ENCODE results near the gene IL16.

IL16 gene

DNA sequence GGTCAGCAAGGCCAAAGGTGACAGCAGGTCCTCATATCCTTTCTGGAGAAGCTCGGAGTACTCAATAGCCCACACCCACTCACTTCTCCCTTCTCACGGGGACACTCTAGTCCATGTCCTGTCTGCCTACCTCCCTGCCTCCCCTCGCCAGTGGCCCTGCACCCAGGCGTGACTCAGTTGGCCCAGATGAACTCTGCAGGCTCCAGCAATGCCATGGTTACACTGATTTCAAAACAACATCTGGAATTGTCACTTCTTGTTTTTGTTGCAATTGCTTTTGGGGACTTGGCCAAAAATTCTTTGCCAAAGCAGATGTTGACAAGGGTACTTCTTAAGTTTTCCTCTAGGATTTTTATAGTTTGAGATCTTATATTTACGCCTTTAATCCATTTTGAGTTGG, 13.0 kb downstream of the IL16 start:
- no peak for DNase-seq

DNA sequence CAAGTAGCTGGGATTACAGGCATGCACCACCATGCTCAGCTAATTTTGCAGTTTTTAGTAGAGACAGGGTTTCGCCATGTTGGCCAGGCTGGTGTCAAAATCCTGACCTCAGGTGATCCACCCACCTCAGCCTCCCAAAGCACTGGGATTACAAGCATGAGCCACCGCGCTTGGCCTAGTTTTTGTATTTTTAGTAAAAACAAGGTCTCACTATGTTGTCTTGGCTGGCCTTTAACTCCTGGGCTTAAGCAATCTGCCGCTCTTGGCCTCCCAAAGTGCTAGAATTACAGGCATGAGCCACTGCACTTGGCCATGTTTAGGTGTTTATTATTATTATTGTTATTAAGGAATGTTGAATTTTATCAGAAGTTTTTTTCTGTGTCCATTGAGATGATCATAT, 14.7 kb downstream of the IL16 start:
- DNase-seq, result no peak

DNA sequence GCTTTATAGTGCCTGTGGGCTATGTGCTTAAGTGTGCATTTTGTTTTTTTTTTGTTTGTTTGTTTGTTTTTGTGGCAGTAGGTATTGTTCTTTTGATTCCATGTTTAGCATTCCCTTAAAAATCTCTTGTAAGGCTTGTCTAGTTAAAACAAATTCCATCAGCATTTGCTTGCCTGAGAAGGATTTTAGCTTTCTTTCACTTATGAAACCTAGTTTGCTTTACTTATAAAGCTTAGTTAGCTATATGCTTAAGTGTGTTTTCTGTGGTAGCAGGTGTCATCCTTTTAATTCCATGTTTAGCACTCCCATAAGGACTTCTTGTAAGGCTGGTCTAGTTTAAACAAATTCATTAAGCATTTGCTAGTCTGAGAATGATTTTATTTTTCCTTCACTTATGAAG, 17.3 kb downstream of the IL16 start:
- no peak for DNase-seq

DNA sequence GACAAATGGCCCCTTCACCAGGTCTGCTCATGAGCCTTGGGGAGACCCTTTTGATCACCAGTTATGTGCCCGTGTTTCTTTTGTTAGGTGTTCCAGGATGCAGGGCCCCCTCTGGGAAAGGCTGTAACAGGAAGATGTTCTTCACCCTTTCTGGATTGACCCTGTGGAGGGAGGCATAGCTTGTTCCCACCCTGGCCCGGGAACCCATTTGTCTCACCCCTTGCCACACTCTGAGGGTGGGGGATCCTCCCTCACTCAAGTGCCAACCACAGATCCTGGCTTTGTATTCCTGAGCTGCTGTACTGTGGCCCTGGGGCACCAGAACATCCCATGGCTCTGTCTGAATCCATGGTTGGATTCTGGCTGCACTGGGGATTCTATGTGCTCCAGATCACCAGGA, 18.9 kb downstream of the IL16 start:
- DNase-seq, result no peak

DNA sequence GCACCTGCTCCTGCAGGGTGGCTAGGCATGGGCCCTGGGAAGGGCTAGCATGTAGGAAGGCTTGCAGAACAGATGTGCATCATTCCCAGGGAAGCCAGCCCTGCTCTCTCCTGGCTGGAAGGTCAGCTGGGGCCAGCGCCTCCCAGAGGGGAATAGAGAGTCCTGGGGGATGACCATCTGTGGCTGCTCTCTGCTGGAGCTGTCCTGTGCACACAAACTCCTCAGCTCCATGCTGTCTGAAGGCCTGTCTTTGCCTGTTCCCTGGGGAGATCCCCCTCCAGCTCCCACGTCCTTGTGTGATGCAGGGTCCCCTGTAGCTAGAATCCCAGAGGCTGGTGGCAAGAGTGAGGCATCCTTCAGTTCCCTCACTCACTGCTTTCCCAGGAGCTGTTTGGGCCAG, 19.3 kb downstream of the IL16 start:
- DNase-seq, result no peak

DNA sequence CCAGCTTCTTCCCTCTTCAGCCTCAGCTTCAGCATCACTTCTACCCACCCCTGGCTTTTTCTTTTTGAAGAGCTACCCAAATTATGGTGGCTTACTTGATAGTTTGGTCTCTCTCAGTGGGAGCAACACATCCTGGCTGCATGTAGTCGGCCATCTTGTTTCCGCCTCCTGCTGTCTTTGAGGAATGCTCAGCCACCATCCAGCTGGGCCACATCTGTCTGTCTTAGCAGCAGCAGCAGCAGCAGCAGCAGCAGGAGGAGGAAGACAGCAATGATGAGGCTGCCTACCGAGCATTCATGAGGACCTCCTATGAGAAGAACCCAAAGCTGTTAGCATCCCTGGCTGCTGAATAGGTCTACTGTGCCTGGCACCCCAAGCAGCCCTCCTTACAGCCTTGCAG, 19.7 kb downstream of the IL16 start:
- no peak for DNase-seq

DNA sequence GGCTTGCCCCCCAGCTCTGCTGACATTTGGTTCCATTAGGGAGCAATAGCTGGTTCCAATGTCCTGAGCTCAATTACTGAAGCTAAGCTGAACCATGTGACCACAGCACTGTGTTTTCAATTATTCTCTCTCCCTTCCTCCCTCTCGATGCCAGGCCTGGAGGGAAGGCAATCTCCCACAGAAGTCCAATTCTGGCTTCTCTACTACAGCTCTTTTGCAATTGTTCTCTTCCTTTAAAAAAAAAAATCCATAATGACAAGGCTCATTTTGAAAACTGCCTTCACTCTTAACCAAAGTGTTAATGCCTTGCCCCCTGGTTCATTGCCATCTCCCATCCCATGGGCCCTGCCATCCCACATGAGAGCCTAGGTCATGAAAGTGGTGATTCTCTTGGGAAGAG, 24.8 kb downstream of the IL16 start:
- DNase-seq, result no peak

DNA sequence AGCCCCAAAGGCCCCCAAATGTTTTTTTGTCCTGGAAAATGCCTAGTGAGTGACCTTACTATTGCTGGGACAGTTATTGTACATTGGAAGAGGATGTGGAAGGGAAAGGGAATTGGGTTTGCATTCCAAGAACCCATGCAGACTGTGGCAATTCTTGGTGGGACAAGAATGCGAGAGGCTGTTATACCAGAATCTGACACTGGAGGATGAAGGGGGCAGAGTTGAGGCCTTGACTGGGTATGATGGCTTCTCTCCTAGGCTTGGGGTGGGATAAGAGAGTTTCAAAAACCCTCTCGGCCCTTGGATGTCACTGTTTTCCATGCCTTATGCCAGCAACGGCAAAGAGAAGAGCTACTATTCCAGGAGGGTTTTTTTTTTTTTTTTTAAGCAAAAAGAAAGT, 25.3 kb downstream of the IL16 start:
- DNase-seq, result no peak

DNA sequence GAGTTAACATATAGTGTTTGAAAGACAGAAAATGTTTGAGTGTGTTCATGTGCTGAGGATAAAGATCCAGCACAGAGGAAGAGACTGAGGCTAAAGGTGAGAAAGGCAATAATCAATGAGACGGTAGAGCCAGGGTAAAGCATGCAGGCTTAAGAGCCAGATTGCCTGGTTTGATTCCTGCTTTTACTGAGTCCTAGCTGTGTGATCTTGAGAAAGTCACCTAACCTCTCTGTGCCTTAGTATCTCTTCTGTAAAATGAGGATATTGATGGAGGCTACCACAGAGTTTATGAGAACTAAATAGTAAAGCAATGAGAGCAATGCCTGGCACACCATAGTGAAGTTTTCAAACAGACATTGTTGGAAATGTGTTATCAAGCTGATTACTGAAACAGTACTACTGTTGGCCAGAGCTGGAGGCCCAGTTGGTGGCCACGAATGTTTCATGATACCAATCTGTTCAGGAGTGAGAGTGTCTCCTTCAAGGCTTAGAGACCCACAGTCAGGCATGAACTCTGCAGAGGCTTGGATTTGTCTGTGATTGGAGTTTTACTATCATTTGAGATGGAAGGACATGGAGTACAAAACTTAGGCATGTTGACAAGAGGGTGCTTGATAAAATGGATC, 26.8 kb downstream of the IL16 start:
- DNase-seq, result no peak

DNA sequence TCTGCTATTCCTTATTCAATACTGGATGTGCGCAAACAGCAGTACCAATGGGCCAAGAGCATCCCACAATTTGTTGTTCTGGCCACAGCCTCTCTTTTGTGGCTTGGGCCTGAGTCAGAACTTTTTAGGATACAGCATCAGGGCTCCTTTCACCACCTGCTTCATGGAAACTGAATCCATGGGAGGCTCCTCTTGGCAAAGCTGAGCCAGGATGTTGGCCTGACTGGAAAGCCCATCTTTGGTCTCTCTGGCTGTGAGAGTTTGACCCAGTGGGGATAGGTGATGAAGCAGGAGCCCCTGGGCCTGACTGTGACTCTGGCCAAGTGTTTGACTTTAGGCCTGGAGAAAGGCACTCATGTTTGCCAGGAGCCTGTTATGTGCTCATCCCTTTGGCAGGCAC, 27.6 kb downstream of the IL16 start:
- no peak for DNase-seq

DNA sequence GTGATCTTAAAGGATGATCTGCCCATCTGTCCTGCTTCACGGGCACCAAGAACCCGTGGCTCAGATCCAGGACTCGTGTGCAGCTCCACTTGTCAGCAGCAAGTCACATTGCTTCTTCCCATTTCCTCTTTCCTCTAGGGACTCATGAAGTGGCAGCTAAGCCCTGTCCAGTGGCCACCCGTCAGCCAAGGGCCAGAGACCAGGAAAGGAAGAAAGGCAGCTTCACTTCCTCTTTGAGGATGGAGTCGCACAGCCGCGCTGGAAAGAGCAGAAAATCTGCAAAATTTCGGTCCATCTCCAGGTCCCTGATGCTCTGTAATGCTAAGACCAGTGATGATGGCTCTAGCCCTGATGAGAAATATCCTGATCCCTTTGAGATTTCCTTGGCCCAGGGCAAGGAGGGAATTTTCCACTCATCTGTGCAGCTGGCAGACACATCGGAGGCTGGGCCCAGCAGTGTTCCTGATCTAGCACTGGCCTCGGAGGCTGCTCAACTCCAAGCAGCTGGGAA, 28.5 kb downstream of the IL16 start:
- DNase-seq, result no peak

DNA sequence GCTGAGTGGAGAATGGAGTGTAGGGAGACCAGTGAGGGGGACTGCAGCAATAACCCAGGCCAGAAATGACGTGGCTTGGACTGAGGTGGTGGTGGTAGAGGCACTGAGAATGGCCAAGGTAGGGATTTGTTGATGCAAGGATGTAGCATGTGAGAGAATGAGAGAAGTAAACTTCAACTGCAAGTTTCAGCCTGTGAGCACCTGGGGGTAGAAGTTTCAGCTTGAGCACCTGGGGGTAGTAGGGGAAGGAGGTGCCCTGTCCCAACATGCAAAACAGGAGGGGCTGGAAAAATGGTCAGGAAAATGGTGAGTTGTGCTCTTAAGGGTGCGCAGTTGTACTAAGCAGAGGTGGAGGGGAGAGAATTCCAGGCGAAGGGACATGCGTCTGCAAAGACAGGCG, 31.0 kb downstream of the IL16 start:
- no peak for DNase-seq

DNA sequence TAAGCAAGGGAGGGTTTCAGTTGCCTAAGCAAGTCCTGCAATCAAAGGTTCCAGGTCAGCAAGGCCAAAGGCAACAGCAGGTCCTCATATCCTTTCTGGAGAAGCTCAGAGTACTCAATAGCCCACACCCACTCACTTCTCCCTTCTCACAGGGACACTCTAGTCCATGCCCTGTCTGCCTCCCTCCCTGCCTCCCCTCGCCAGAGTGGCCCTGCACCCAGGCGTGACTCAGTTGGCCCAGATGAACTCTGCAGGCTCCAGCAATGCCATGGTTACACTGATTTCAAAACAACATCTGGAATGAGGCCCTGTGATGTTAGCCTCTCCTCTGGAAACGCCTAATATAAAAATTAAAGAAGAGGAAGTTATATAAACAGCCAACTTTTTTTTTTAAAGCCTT, 32.9 kb downstream of the IL16 start:
- DNase-seq, result no peak

DNA sequence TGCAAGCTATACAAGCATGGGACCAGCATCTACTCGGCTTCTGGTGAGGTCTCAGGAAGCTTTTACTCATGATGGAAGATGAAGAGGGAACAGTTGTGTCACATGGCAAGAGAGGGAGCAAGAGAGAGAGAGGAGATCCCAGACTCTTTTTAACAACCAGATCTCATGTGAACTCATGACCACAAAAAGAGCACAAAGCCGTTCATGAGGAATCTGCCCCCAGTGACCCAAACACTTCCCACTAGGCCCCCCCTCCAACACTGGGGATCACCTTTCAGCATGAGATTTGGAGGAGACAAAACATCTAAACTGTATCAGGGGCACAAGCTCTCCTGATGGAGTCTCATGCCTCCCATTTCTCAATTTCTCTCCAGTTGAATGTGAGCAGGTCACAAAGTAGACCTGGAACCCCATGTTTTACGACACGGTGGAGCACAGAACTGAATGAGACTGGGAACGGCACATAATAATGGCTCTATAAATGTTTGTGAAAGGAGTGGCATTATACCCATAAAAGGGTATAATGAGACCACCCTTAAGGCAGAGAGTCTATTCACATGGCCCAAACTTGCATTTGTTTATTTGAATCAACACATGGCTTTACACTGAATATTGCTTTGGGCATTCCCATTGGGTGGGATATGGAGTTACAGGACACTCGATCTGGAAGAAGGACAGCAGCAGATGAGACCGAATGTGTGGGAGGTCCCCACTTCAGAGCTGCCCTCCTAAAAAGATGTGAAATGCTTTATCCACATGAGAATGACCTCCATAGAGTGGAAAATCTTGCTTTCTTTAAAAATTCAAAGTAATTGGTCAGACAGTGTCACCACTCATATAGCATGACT, 38.8 kb downstream of the IL16 start:
- no peak for DNase-seq

DNA sequence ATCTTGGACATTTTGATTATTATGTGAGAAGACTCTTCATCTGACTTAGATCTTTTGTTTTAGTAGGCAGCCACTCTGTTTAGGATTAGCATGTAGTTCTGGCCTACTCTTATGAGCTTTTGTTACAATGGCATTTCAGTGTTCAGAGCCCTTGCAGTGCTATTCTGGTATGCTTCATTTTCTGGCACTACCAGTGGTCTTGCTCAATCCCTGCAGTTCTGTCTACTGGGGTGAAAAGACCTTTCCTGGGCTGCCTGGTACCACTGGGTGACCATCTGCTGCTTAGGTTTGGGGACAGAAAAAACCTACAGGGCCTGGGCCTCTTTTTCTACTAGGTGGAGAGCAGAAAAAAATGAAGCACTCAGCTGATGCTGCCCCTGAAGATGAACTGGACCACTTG, 42.5 kb downstream of the IL16 start:
- no peak for DNase-seq

DNA sequence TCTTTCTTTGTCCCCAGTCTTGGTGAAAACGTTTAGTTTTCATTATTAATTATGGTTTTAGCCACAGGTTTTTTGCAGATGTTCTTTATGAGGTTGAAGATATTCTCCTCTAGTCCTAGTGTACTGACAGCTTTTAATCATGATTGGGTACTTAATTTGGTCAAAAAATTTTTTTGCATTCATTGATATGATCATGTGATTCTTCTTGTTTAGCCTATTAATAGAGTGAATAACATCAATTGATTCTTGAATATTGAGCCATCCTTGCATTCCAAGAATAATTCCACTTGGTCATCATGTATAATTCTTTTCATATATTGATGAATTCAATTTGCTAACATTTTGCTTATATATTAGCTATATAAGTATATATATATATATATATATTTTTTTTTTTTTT, 46.1 kb downstream of the IL16 start:
- no peak for DNase-seq

DNA sequence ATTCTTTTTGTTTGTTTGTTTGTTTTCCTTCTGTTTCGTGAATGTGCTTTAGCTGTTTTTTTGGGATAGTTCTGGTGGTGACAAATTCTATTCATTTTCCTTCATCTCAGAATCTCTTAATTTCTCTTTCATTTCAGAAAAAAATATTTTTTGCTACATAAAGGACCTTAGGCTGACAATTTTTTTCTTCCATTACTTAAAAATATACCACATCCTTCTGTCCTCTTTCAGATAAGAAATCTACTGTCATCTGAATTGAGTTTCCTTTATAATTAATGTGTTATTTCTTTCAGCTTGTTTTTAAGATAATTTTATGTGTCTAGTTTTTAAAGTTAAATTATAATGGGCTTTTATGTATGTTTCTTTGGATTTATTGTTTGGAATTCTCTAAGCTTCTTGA, 47.6 kb downstream of the IL16 start:
- DNase-seq, result no peak

DNA sequence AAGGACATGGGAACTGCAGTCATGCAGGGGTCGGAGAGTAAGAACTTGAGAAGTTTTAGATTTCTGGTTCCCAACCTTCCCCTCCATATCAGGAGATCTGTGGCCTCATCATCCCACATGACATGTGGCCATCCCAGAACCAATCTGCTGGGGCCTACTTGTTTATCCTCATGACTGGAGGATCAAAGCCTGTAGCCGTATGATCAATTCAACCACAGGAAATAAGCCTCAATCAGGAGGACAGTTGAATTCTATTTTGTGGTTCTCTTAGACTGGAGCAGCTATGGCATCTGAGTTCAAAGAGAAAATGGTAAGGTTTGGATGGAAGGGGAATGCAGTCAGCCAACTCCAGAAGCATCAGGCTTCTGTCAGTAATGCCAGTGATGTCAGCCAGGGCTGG, 57.2 kb downstream of the IL16 start:
- DNase-seq, result no peak

DNA sequence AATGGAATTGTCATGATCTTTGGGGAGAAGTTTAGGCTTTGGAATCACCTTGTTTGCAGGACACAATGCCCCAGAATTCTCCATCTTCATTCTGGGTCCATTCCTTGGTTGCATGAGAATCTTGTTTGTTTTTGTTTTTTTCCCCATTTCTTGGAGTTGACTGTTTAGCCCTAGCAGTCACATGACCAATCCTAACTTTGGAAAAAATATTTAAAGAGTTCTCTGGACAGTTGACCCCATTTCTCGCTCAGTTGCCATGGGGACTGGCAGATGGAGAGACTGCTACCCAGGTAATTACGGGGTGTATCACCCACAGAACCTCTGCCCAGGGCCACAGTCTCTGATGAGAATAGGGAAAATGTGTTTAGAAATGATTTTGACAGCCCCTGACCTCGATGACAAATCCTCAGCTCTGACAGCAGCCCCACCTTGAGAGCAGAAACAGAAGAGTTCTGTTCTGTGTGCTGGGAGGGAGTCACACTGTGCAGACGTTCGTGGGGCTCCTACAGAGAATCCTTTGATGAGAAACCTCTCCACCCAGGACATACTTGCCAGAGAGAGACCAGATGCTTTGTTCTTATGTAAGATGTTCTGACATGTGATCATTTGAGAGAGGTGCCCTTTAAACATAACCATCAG, 57.7 kb downstream of the IL16 start:
- no peak for DNase-seq

DNA sequence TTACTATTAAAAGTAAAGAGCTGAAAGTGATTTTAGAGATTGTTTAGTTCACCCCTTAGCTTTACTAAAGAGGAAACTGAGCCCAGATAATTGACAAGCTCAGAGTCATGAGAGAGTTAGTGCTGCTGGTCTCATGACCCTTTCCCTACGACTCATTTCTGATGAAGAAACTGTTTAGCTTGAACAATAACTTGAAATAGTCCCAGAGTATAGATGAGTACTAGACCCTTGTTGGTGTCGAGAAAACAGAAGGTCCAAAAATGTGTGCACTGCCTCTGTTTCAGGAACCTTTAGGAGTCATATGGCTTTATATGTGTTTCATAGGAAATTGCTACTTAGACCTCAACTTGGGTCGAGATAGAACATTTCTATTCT, 58.2 kb downstream of the IL16 start:
- DNase-seq, result no peak

DNA sequence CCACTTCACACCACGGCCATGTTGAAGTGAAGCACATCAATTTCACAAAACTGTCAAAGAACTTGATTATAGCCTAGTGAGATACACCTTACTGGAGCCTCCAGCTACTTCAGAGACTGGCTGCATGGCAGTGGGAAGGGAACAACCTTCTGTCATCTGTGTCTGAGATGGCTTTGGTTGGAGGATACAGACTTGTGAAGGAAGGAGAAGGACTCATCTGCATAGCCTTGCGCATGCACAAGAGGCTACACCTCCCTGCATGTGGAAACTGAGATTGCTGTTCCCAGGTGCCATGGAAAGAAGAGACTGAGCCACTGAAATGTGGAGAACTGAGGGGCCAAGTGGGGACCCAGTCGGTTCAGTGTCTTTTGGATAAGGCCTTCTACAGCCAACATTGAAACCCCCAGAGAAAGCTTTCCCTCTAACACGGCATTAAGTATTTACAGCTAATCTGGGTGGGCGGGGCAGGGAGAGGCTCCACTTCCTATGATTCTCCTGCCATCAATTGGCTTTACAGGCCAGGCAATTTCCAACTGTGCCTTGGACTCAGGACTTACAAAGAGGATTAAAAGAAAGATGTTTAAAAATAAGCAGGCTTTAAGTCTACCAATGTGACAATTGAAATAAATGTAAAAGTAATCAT, 58.8 kb downstream of the IL16 start:
- no peak for DNase-seq

DNA sequence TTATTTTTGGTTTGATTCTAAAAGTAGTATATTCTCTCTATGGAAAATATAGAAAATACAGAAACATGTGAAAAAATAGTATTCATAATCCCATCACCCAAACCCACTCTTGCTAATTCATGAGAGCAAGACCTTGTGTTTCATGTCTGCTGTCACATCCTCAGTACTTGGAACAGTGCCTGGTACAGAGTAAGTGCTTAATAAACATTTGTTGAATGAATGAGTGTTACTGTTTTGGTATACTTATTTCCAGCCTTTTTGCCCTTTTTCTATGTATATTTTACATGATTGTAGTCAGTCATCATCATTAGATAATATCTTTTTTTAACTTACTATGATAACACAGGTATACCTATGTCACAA, 59.3 kb downstream of the IL16 start:
- no peak for DNase-seq

DNA sequence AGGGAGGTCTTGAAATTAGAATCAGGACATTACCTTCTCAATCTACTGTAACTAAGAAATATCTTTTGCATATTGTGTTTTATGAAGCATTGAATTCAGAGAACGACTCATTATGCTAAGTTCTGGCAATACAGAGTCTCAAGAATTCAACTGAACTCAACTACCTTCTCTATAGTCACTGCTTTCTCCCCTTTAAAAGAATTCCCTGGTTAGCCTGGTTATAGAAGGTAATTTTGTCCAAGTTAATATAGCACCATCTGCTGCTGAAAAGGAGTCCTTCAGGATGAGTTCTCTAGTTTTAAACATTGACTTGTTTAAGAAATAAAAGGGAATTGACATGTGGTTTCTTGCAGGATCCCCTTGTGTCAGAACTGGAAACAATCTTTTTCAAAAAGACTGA, 60.2 kb downstream of the IL16 start:
- no peak for DNase-seq

DNA sequence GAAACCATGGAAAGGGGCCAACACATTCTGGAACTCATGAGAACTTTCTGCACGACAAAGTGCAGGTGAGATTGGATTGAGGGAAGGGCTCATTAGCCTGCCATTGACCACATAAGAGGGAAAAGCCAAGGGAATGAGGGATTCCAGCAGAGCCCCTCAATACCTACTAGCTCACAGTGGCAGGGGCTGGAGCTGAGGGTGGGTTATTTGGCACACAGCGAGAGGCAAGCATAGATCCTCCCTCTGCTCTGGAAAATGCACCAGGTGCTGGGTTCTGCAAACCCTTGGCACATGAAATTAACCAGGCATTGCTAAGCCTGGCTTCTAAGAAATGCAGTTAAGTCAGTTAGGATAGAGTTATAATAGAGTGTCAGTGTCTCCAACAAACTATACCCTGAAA, 60.8 kb downstream of the IL16 start:
- DNase-seq, result no peak

Measured in activated naive CD4-positive, alpha-beta T cell (primary cell).